Measurements from ENCODE around the gene VSTM4.

- no peak for TF ChIP-seq EZH2 (IDR thresholded peaks at IDR 0.05; ENCODE audit: low read length)
- no peak for TF ChIP-seq CTCF (optimal IDR thresholded peaks at IDR 0.05 in 1 of 3, IDR thresholded peaks at IDR 0.05 in 1 of 3, conservative IDR thresholded peaks at IDR 0.05 in 1 of 3; ENCODE audit: extremely low read depth in 1 of 3, insufficient read depth in 2 of 3, low read length in 3 of 3)
These were observed 4.4 kb upstream of the VSTM4 start for GRCh38 chr10:49119746-49120145.
